Stromal cell of bone marrow (primary cell): ENCODE results near the gene MRPS18A.

ENCODE experiments used
- DNase-seq: peaks from one replicate; pipeline ENCODE4 v3.0.0-alpha.2; 2012; ENCODE audit warnings: low read depth

Gene MRPS18A

GRCh38 chr6:43687437-43688347 is at the start of gene MRPS18A:
Gene MRPS18A (minus strand): TSS chr6:43687791. CDS start chr6:43687779, 12 bp downstream.
- peak; percentile 59 for DNase-seq

DNA sequence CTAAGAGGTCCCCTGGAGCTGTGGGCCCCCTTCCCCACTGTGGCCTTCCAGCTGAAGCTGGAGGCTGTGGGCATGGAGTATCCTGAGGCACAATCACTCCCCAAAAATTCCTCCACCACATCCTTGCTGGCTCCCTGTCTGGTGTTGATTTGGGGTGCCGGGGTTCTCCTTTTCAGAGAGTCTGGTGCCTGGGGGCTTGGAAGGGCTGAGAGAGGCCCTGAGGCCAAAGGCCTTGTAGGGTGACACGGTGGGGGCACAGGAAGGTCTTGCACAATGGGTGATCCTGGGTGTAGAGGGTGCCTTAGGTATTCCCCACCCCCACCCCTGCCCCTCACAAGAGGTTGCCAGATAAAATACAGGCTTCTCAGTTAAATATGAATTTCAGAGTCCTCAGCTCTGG is 49.3 kb upstream of the MRPS18A start:
- DNase-seq: no peak

- no peak for DNase-seq
Observed at GRCh38 chr6:43736211-43736786, 48.7 kb upstream of the MRPS18A start.

GRCh38 chr6:43735642-43736199 is 48.1 kb upstream of the MRPS18A start:
- no peak for DNase-seq

DNA sequence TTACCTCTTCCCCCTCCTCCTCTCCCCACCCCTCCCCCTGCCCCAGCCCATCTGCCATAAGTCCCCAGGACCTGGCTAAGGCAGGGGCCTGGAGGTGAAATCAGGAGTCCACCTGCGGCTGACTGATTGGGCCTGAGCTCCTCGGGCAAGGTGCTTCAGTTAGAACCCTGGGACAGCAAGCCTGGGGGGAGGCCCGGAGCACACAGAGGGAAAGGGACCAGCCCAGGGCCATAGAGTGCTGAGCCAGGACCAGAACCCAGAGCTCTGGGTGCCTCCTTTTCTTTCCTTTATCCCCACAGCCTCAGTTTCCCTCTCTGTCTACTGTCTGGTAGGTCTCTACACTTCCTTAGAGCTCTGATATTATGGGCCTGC is 46.7 kb upstream of the MRPS18A start:
- DNase-seq: no peak

DNA sequence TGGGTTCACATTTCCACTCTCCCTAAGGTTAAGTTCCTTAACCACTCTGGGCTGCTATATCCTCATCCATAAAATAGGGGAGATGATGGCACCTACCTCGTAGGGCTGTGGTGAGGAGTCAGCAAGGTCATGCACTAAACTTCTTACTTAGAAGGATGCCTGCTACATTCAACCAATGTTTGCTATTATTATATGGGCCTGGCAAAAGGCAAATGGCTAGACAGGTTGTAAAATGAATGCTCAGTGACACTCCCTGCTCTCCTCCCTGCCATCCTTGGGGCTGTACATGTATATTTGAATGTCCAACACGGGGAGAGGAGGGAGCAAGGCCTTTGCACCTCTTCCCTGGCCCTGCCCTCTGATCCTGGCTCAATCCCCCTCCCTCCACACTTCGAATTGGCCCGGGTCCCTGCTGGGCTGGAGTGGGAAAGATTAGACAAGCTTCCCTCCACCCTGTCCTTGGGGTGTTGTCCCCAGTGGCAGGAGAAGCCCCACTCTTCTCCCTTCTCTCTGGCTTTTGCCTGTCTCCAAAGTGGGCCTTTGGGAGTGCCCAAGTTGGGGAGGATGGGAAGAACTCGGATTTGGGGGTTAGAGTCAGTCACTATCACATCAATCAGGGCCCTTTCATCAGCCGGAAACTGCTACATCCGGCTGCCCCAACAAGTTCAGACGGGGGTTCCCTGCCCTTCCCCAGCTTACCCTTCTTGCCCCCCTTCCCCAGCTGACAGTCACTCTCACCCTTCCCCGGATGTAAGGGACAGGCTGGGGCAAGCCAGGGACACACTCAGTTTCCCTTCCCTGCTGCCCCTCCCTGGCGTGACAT is 46.1 kb upstream of the MRPS18A start:
- DNase-seq: no peak

GRCh38 chr6:43730634-43731033 is 43.0 kb upstream of the MRPS18A start:
- DNase-seq: no peak

GRCh38 chr6:43729537-43729936 is 41.9 kb upstream of the MRPS18A start:
- no peak for DNase-seq

DNA sequence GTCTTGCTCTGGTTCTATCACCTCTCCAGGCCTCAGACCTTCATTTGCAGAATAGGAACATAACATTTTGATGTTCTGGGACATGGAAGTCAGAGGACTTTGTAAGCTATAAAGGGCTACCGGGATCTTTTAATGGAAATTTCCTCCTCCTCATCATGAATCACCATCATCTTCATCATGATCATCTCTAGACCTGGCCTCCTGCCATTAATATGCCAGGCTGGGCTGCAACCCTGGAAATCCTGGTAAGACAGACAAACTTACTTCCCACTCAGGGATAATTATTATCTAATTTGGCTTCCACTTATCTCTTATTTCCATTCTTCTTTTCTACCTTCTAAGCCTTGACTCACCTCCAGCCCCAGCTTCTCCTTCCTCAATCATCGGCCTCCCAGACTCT is 41.0 kb upstream of the MRPS18A start:
- no peak for DNase-seq

- DNase-seq: no peak
Observed at GRCh38 chr6:43727634-43728033, 40.0 kb upstream of the MRPS18A start.

GRCh38 chr6:43725643-43726580 is 38.3 kb upstream of the MRPS18A start:
- DNase-seq: no peak

DNA sequence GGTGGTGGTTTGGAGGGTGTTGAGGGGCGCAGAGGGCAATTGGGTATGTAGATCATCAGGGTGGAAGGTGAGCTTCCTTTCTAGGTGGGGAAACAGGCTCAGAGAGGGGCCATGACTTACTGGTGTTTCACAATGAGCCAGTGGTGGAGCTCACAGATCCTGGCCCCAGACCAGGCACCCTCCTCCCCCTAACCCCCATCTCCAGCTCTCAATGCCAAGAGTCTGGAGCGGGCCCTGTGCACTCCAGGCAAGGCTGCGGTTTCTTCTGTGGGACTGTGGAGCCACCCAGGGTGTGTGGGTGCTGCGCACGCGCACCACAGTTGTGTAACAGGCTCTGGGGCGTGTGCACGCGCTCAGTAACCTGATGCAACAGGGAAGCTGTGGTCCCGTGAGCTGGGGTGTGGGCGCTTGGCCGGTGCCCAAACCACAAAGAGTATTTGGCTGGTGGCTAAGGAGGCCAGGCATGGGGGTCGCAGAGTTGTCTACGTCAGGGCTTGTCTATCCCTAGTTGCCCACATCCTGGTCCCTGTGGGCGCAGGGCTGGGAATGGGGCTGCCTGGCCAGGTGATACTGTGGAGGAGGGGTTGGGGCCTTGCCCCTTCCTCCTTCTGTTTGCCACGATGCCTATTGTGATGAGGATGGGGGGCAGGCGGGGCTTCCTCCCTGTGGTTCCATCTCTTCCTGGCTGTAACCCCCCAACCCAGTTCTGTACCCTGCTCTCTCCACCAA is 37.5 kb upstream of the MRPS18A start:
- peak; percentile 91 for DNase-seq

DNA sequence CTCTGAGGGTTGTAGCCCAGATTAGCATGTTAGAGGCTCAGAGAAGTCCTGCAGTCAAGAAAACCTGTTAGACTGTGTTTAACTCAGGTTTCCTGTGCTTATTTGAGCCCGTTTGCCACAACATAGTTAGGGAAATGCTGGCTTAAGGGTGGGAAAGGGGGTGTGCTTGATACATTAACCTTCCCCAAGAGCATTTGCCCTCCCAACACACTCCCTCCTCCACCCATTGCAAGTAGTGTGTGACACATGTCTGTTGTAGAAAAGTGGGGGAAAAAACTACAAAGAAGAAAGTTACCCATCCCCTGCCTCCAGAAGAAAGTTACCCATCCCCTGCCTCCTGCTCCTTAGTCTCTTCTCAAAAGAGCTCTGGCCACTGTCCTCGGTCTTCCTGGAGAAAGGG is 36.8 kb upstream of the MRPS18A start:
- DNase-seq: no peak

GRCh38 chr6:43723737-43724295 is 36.2 kb upstream of the MRPS18A start:
- no peak for DNase-seq

DNA sequence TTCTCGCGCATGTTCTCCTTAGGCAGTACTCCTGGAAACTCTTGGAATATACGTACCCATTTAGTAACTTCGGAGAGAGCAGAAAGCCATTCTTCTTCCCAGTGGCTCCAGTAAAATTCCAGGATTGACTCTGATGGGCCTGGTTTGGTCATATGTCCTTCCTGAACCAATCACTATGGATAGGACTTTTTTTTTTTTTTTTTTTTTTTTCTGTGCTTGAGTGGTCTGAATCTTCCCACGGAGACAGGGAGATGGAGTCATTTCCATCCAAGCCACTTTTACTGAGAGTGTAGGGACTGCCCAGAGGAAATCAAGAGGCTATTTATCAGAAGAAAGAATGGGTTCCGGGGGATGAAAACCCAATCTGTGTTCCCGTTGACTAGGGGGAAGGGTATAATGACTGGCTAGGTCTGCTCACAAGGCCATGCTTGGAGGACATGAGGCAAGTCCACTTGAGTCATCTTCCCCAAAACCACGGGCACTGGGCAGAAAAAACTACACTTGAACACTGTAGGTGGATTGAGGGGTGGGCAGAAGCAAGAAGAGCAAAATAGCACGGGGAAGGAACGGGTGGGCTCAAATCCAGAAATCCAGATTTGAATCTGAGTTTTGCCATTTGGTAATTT is 35.4 kb upstream of the MRPS18A start:
- no peak for DNase-seq

DNA sequence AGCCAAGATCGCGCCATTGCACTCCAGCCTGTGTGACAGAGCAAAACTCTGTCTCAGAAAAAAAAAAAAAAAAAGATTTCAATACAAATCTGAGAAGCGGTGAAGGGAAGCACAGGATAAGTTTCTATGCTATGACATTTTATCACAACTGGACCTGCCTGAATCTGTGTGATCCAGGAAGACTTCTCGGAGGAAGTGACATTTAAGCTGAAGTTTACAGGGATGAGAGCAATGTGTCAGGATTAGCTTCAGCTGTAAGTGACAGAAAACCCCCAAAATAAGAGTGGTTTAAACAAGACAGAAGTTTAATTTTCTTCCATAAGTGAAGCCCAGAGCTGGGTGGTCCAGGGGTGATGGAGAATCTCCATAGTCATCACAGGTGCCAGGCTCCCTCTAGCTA is 33.4 kb upstream of the MRPS18A start:
- no peak for DNase-seq

DNA sequence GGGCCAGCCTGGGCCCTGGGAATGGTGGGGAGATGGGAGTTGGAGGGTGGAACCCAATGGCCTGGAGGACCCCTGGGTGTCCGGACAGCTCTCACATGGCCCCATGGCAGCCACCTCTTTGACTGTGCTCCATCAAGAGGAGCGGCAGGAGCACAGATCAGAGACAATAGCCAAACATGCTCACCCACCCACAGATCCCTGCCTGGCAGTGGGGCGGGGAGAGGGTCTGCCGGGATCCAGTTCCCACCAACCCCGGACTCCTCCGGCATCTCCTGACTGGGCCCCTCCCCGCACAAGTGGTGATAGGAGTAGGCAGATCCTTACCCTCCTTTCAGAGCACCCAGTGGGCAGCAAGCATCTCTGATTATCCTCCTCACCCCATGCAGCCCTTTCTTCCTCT is 31.9 kb upstream of the MRPS18A start:
- no peak for DNase-seq

- no peak for DNase-seq
Observed at GRCh38 chr6:43718387-43719105, 31.0 kb upstream of the MRPS18A start.

DNA sequence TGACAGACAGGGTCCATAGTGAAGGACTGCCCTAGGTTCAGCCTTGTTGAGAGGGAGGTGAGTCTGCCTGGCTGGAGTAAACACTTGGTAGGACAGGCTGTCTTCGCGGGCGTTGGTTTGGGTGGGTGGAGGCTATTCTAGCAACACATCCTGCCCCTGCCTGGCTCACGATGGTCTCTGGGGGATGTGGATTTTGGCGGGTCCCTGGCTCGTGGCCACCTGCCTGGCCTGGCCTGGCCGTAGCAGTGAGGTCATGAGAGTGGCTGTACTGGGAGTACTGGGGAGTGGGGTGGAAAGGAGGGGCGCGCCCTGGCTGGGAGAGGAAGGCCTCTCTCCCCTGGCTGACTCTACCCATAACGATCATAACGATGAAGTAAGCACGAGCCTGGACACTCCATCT is 30.2 kb upstream of the MRPS18A start:
- no peak for DNase-seq
